Stimulated activated CD4-positive, alpha-beta T cell treated with anti-CD3 and anti-CD28 coated beads, TNF-alpha, amount 100 ng/mL, for 1 hour (primary cell): ENCODE measurements around the gene MID1.

Experiments used
- DNase-seq, 3 donors: peaks; one replicate each; pipeline ENCODE4 v3.0.0-alpha.2; 2020; ENCODE audit warnings: low read depth in 3 of 3, low spot score in 1 of 3

Gene MID1

GRCh38 chrX:10496345-10496965 is 123.9 kb downstream of the MID1 start:
- no peak for DNase-seq

- no peak for DNase-seq
Observed at GRCh38 chrX:10495677-10496076, 124.7 kb downstream of the MID1 start.

- no peak for DNase-seq
Observed at GRCh38 chrX:10492250-10492649, 128.1 kb downstream of the MID1 start.

- DNase-seq: no peak
Observed at GRCh38 chrX:10486373-10486772, 134.0 kb downstream of the MID1 start.

GRCh38 chrX:10485326-10485725 is 135.1 kb downstream of the MID1 start:
- DNase-seq: no peak

GRCh38 chrX:10484683-10485247 is 135.6 kb downstream of the MID1 start:
- no peak for DNase-seq

- no peak for DNase-seq
Observed at GRCh38 chrX:10483191-10483831, 137.1 kb downstream of the MID1 start.

- DNase-seq: no peak
Observed at GRCh38 chrX:10482708-10483107, 137.7 kb downstream of the MID1 start.

GRCh38 chrX:10482261-10482660 is 138.1 kb downstream of the MID1 start:
- DNase-seq: no peak

GRCh38 chrX:10480861-10481260 is 139.5 kb downstream of the MID1 start:
- DNase-seq: no peak

GRCh38 chrX:10479508-10479907 is 140.9 kb downstream of the MID1 start:
- DNase-seq: no peak

- DNase-seq: no peak
Observed at GRCh38 chrX:10477525-10477924, 142.9 kb downstream of the MID1 start.

GRCh38 chrX:10474913-10475568 is 145.3 kb downstream of the MID1 start:
- DNase-seq: no peak

GRCh38 chrX:10474510-10474909 is 145.9 kb downstream of the MID1 start:
- DNase-seq: no peak

- no peak for DNase-seq
Observed at GRCh38 chrX:10471418-10471817, 149.0 kb downstream of the MID1 start.

GRCh38 chrX:10470009-10470408 is 150.4 kb downstream of the MID1 start:
- DNase-seq: no peak

- no peak for DNase-seq
Observed at GRCh38 chrX:10467793-10468192, 152.6 kb downstream of the MID1 start.

- DNase-seq: no peak
Observed at GRCh38 chrX:10465254-10465653, 155.1 kb downstream of the MID1 start.

- DNase-seq: no peak
Observed at GRCh38 chrX:10457092-10457491, 163.3 kb downstream of the MID1 start.

GRCh38 chrX:10453945-10454344 is 166.4 kb downstream of the MID1 start:
- no peak for DNase-seq

- no peak for DNase-seq
Observed at GRCh38 chrX:10450959-10451355, 169.4 kb downstream of the MID1 start.

GRCh38 chrX:10450229-10450958 is 170.0 kb downstream of the MID1 start:
- DNase-seq: no peak
